Measurements from ENCODE around the gene HAND1. TPM values are rescaled to one million over a fixed set of nuclear protein-coding genes. Genes with fewer than 3 reads are reported as not detected.
A peak's percentile ranks its signal among the peaks of the same experiment; 100 is the strongest.

The HAND1 gene
- not detected for polyA plus RNA-seq (ENCODE audit: low read depth in 6 of 6)

GRCh38 chr5:154478224-154478565 is at the start of gene HAND1:
Gene HAND1, minus strand, starts transcription at chr5:154478227. Its CDS starts 219 bp downstream, at chr5:154478008.
- Mint-ChIP-seq H3K27ac (peak within 1 kb of the TSS in 4 of 6 donors; percentile 28 to 97 (median 92)), H3K36me3 (peaks cover 0 to 8% of the 10 kb centered on the region in 2 donors), H3K9me3 (peaks cover 0 to 34% (median 4%) of the 10 kb centered on the region in 7 donors), H3K4me3 (peak within 1 kb of the TSS; percentile 47 to 91 (median 88)), H3K27me3 (peaks cover 71 to 94% (median 87%) of the 10 kb centered on the region in 3 donors), H3K4me1 (peaks cover 51 to 73% (median 59%) of the 10 kb centered on the region in 3 donors)
- no peak for ATAC-seq (ENCODE audit: low read depth in 2 of 2)
- DNase-seq = no peak

DNA sequence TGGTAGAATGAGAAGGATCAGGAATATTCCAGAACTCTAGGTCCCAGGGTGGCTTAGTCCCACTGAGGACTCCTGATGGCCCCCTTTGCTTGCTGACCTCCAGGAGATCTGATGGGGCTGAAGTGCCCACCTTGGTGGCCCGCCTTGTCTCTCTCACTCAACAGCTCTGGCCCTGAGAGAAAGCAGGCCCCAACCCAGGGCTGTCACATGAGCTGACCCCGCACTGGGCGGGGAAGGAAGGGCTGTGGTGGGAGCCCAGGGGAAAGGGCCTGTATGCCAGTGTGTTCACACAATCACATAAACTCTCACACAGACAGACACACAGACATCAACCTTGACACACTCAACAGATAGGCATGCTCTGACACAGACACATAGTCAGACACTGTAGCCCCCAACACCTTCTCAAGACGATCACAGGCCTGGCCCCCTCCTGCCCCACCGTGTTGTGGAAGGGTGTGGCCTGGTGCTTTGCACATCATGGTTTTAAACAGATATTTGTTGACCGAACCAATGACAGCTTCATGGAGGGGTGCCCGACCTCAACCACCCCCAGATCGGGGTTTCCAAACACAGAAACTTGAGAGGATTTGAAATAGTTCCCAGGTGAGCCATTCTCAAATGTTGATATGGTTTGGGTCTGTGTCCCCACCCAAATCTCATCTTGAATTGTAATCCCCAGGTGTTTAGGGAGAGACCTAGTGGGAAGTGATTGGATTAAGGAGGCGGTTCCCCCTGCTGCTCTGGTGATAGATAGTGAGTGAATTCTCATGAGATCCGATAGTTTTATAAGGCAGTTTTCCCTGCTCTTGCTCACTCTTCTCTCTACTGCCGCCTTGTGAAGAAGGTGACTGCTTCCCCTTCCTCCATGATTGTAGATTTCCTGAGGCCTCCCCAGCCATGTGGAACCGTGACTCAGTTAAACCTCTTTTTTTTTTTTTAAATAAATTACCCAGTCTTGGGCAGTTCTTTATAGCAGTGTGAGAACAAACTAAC is 48.5 kb upstream of the HAND1 start:
- H3K27me3 Mint-ChIP-seq = peaks cover 39 to 50% (median 41%) of the 10 kb centered on the region in 3 donors
- H3K4me1 Mint-ChIP-seq = no peaks in the 10 kb centered on the region
- ATAC-seq (ENCODE audit: low read depth in 2 of 2) = no peak
- H3K9me3 Mint-ChIP-seq = peaks cover 0 to 5% (median 0%) of the 10 kb centered on the region in 7 donors
- H3K27ac Mint-ChIP-seq = no peak overlapping the region
- no peak overlapping the region for H3K4me3 Mint-ChIP-seq
- DNase-seq = no peak
- H3K36me3 Mint-ChIP-seq = no peaks in the 10 kb centered on the region

DNA sequence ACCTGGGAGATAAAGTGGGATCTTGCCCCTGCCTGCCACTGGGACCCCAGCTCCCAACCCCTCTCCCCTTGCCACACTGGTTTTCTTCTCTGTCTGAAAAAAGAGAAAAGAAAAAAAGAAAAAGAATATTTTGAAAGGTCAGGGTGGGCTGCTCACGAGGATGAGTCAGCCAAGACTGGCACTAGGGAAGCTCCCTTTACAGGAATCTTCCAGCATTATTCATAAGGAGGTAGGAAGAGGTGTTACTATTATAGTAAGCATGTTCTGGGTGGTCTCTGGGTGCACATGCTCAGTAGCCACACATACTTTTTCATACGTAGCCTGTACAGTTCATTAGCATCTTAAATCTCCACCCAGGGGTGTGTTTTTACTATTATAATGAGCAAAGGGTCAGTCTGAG is 46.8 kb upstream of the HAND1 start:
- Mint-ChIP-seq H3K4me3 (no peak overlapping the region), H3K9me3 (peaks cover 0 to 5% (median 0%) of the 10 kb centered on the region in 7 donors), H3K27me3 (peaks cover 34 to 57% (median 50%) of the 10 kb centered on the region in 3 donors), H3K27ac (no peak overlapping the region), H3K4me1 (peaks cover 0 to 6% (median 0%) of the 10 kb centered on the region in 3 donors), H3K36me3 (no peaks in the 10 kb centered on the region)
- ATAC-seq (ENCODE audit: low read depth in 2 of 2) = no peak
- no peak for DNase-seq

DNA sequence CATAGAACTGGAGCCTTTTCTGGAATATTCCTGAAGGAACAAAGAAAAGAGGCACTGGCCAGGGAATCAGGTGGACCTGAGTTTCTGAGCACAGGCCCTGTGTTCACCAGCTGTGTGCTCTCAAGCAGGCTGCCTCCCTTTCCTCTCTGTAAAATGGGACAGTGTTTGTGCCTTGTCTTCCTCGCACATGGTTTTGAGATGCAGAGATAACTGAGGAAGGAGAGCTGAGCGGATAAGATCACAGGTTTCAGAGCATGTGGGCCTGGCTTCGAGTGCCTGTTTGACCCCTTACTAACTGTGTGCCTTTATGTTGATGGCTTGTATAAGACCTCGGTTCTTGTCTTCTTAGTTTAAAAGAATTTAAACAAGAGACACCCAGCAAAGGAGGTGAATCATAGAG is 46.2 kb upstream of the HAND1 start:
- H3K4me3 Mint-ChIP-seq = no peak overlapping the region
- no peak for ATAC-seq (ENCODE audit: low read depth in 2 of 2)

DNA sequence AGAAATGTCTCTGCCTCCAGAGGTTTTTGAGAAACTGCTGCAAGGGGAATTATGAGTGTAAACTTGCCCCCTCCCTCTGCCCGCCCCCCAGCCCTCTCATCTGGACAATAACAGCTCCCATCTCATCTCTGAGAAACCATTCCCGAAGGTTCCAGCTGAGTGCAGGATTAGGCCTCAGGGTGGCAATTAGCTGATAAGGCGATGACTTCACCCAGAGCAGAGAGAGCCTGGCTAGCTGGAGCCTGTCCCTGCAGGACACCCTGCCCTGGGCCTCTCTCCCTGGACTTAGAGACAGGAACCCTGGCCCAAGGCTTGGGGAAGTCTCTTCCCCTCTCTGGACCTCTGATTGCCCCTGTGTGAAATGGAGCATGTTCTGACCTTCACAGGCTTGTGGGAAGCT is 45.7 kb upstream of the HAND1 start:
- Mint-ChIP-seq H3K4me3 (no peak overlapping the region), H3K4me1 (peaks cover 0 to 6% (median 0%) of the 10 kb centered on the region in 3 donors), H3K27me3 (peaks cover 37 to 64% (median 61%) of the 10 kb centered on the region in 3 donors), H3K9me3 (peaks cover 0 to 5% (median 0%) of the 10 kb centered on the region in 7 donors), H3K27ac (no peak overlapping the region), H3K36me3 (no peaks in the 10 kb centered on the region)
- ATAC-seq (ENCODE audit: low read depth in 2 of 2) = no peak
- no peak for DNase-seq

More for the DNA sequence above, 46.2 kb upstream of the HAND1 start:
- Mint-ChIP-seq H3K36me3 (no peaks in the 10 kb centered on the region), H3K27ac (no peak overlapping the region), H3K27me3 (peaks cover 38 to 62% (median 57%) of the 10 kb centered on the region in 3 donors), H3K4me1 (peaks cover 0 to 6% (median 0%) of the 10 kb centered on the region in 3 donors), H3K9me3 (peaks cover 0 to 5% (median 0%) of the 10 kb centered on the region in 7 donors)
- DNase-seq = no peak

- Mint-ChIP-seq H3K4me3 (peak overlapping the region in 1 of 8 donors; percentile 75), H3K9me3 (peaks cover 0 to 5% (median 0%) of the 10 kb centered on the region in 7 donors), H3K27me3 (peaks cover 34 to 67% (median 58%) of the 10 kb centered on the region in 3 donors), H3K27ac (peak overlapping the region in 1 of 6 donors; percentile 87), H3K4me1 (peaks cover 0 to 6% (median 0%) of the 10 kb centered on the region in 3 donors), H3K36me3 (no peaks in the 10 kb centered on the region)
- DNase-seq = no peak
- ATAC-seq (ENCODE audit: low read depth in 2 of 2) = no peak
Observed at GRCh38 chr5:154523104-154523503, 45.1 kb upstream of the HAND1 start.

- no peak overlapping the region for H3K4me3 Mint-ChIP-seq
- H3K9me3 Mint-ChIP-seq = no peaks in the 10 kb centered on the region
- no peaks in the 10 kb centered on the region for H3K36me3 Mint-ChIP-seq
- ATAC-seq (ENCODE audit: low read depth in 2 of 2) (no peak), DNase-seq (no peak)
- no peak overlapping the region for H3K27ac Mint-ChIP-seq
- peaks cover 0 to 6% (median 0%) of the 10 kb centered on the region in 3 donors for H3K4me1 Mint-ChIP-seq
- peaks cover 32 to 66% (median 57%) of the 10 kb centered on the region in 3 donors for H3K27me3 Mint-ChIP-seq
Observed at GRCh38 chr5:154522284-154522683, 44.3 kb upstream of the HAND1 start.

GRCh38 chr5:154521756-154522155 is 43.7 kb upstream of the HAND1 start:
- H3K27me3 Mint-ChIP-seq = peaks cover 32 to 71% (median 57%) of the 10 kb centered on the region in 3 donors
- no peak overlapping the region for H3K27ac Mint-ChIP-seq
- H3K4me1 Mint-ChIP-seq = peaks cover 0 to 6% (median 0%) of the 10 kb centered on the region in 3 donors
- ATAC-seq (ENCODE audit: low read depth in 2 of 2) = no peak
- DNase-seq = no peak
- H3K4me3 Mint-ChIP-seq = no peak overlapping the region
- H3K9me3 Mint-ChIP-seq = no peaks in the 10 kb centered on the region
- no peaks in the 10 kb centered on the region for H3K36me3 Mint-ChIP-seq

- Mint-ChIP-seq H3K27me3 (peaks cover 32 to 65% (median 57%) of the 10 kb centered on the region in 3 donors), H3K4me3 (no peak overlapping the region), H3K27ac (no peak overlapping the region), H3K4me1 (peaks cover 0 to 6% (median 0%) of the 10 kb centered on the region in 3 donors), H3K36me3 (no peaks in the 10 kb centered on the region), H3K9me3 (no peaks in the 10 kb centered on the region)
- DNase-seq (no peak), ATAC-seq (ENCODE audit: low read depth in 2 of 2) (no peak)
Observed at GRCh38 chr5:154520861-154521453, 42.9 kb upstream of the HAND1 start.

- no peaks in the 10 kb centered on the region for H3K36me3 Mint-ChIP-seq
- H3K27ac Mint-ChIP-seq = no peak overlapping the region
- peaks cover 0 to 6% (median 0%) of the 10 kb centered on the region in 3 donors for H3K4me1 Mint-ChIP-seq
- no peaks in the 10 kb centered on the region for H3K9me3 Mint-ChIP-seq
- ATAC-seq (ENCODE audit: low read depth in 2 of 2) (no peak), DNase-seq (no peak)
- H3K4me3 Mint-ChIP-seq = peak overlapping the region in 1 of 8 donors; percentile 12
- H3K27me3 Mint-ChIP-seq = peaks cover 29 to 64% (median 62%) of the 10 kb centered on the region in 3 donors
Observed at GRCh38 chr5:154519359-154519758, 41.3 kb upstream of the HAND1 start.

DNA sequence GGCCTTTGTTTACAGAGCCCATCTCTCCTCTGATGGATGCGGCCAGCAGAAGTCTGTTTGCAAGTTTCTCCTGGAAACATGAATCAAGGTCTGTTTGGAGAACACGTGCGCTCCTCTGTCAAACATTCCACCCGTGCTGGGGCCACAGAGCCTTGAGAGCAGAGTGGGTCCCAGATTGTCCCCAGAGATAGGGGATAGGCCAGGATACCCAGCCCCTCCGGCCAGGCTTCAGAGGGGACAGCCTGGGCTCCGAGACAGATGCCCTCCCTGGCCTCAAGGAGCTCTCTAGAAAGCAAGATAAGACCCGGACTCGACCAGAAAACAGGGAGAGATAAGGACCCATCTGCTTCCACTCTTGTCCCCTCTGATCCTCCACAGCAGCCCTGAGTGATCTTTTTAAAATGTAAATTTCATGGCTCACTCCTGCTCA is 40.4 kb upstream of the HAND1 start:
- Mint-ChIP-seq H3K4me1 (peaks cover 0 to 6% (median 0%) of the 10 kb centered on the region in 3 donors), H3K4me3 (no peak overlapping the region), H3K36me3 (no peaks in the 10 kb centered on the region), H3K9me3 (no peaks in the 10 kb centered on the region), H3K27ac (no peak overlapping the region), H3K27me3 (peaks cover 29 to 66% (median 63%) of the 10 kb centered on the region in 3 donors)
- ATAC-seq (ENCODE audit: low read depth in 2 of 2) (no peak), DNase-seq (no peak)

GRCh38 chr5:154517810-154518437 is 39.9 kb upstream of the HAND1 start:
- Mint-ChIP-seq H3K4me1 (peaks cover 0 to 6% (median 0%) of the 10 kb centered on the region in 3 donors), H3K4me3 (no peak overlapping the region), H3K27ac (no peak overlapping the region), H3K9me3 (no peaks in the 10 kb centered on the region), H3K27me3 (peaks cover 29 to 61% (median 60%) of the 10 kb centered on the region in 3 donors), H3K36me3 (no peaks in the 10 kb centered on the region)
- no peak for ATAC-seq (ENCODE audit: low read depth in 2 of 2)
- DNase-seq = no peak

DNA sequence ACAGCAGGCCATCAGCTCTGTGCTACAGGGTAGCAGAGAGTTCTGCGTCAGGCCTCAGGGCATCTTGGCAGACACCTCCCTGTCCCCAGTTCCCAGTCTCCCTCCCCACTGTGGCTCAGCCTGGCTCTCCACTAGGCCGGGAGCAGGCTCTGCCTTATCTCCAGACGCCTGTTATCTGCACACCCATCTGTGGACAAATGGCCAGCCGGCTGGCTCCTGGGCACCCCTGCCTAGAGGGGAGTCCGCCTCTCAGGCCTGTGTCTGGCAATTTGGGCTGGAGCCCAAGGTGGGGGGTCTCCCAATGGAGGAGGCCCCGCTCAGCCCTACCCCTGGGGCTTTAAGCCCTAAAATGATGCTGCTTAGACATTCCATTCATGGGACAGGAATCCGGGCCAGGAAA is 39.2 kb upstream of the HAND1 start:
- Mint-ChIP-seq H3K4me3 (no peak overlapping the region), H3K27ac (no peak overlapping the region), H3K9me3 (no peaks in the 10 kb centered on the region), H3K4me1 (peaks cover 0 to 6% (median 0%) of the 10 kb centered on the region in 3 donors), H3K27me3 (peaks cover 21 to 56% (median 55%) of the 10 kb centered on the region in 3 donors), H3K36me3 (no peaks in the 10 kb centered on the region)
- DNase-seq = no peak
- ATAC-seq (ENCODE audit: low read depth in 2 of 2) = no peak
